K562 (cell line): ENCODE data around the gene DPRX.

Experiments
- POLR2A ChIP-seq: fragments of 450-650 bp; conservative IDR thresholded peaks from 2 replicates; pipeline ENCODE4 v1.6.1; 2016
- POLR2AphosphoS5 ChIP-seq: IDR thresholded peaks from 2 replicates; pipeline ENCODE4 v1.6.1; 2011; ENCODE audit warnings: mild to moderate bottlenecking, low read depth, low read length, moderate library complexity; ENCODE audit not compliant: control insufficient read depth, insufficient read depth
- U2AF2 ChIP-seq: fragments of 200-400 bp; formaldehyde crosslinking; optimal IDR thresholded peaks from 2 replicates; pipeline ENCODE3; 2017; ENCODE audit warnings: low read depth, mild to moderate bottlenecking, low read length
- ZNF24 ChIP-seq: fragments of 450-650 bp; IDR thresholded peaks from 2 replicates; pipeline ENCODE4 v1.6.1; 2016
- ZNF778 ChIP-seq: fragments of 450-650 bp; formaldehyde crosslinking; IDR thresholded peaks from 2 replicates; pipeline ENCODE4 v1.4.0; 2020; ENCODE audit warnings: mild to moderate bottlenecking, moderate library complexity
- TF ChIP-seq, protein P1 (sequence below), 3 experiments: IDR thresholded peaks in 2 of 3; conservative IDR thresholded peaks in 1 of 3; 2 replicates each; pipeline ENCODE4 v1.5.1; 2011 to 2012; ENCODE audit warnings: low read length in 3 of 3, mild to moderate bottlenecking in 3 of 3, control low read depth in 2 of 3, improper control_type of control experiment in 1 of 3, inconsistent platforms in 1 of 3, low read depth in 1 of 3, mixed read lengths in 1 of 3, moderate library complexity in 1 of 3; ENCODE audit not compliant: insufficient read depth in 2 of 3

DNA sequence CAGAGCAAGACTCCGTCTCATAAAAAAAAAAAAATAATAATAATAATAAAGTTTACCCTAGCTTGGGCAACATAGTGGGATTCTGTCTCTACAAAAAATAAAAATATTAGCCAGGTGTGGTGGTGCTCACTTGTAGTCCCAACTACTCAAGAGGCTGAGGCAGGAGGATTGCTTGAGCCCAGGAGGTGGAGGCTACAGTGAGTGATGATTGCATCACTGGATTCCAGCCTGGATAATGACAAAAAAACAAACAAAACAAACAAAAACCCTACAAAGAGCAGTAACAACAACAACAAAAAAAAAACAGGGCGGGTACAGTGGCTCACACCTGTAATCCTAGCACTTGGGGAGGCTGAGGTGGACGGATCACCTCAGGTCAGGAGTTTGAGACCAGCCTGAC lies 48.6 kb upstream of the DPRX start:
- no peak for TF ChIP-seq ZNF24
- TF ChIP-seq POLR2A = no peak
- TF ChIP-seq, protein P1, sequence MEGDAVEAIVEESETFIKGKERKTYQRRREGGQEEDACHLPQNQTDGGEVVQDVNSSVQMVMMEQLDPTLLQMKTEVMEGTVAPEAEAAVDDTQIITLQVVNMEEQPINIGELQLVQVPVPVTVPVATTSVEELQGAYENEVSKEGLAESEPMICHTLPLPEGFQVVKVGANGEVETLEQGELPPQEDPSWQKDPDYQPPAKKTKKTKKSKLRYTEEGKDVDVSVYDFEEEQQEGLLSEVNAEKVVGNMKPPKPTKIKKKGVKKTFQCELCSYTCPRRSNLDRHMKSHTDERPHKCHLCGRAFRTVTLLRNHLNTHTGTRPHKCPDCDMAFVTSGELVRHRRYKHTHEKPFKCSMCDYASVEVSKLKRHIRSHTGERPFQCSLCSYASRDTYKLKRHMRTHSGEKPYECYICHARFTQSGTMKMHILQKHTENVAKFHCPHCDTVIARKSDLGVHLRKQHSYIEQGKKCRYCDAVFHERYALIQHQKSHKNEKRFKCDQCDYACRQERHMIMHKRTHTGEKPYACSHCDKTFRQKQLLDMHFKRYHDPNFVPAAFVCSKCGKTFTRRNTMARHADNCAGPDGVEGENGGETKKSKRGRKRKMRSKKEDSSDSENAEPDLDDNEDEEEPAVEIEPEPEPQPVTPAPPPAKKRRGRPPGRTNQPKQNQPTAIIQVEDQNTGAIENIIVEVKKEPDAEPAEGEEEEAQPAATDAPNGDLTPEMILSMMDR (IDR thresholded peaks at IDR 0.05 in 2 of 3, conservative IDR thresholded peaks at IDR 0.05 in 1 of 3; ENCODE audit: insufficient read depth in 2 of 3, low read depth in 1 of 3, low read length in 3 of 3) = no peak
- no peak for TF ChIP-seq U2AF2
- no peak for TF ChIP-seq POLR2AphosphoS5
- TF ChIP-seq ZNF778 (CRISPR knock-in tag) = no peak
